Inflammatory macrophage treated with lipopolysaccharide for 4 hours (primary cell): ENCODE data around the gene RMI2.
"Not testable (repeated sequence)": the region's sequence is repeated elsewhere in the genome, so short reads cannot be mapped to it uniquely, and the experiment has no call there.

ENCODE experiments used
- DNase-seq: peaks from one replicate; pipeline ENCODE4 v3.0.0-alpha.2; 2020

RMI2 gene

DNA sequence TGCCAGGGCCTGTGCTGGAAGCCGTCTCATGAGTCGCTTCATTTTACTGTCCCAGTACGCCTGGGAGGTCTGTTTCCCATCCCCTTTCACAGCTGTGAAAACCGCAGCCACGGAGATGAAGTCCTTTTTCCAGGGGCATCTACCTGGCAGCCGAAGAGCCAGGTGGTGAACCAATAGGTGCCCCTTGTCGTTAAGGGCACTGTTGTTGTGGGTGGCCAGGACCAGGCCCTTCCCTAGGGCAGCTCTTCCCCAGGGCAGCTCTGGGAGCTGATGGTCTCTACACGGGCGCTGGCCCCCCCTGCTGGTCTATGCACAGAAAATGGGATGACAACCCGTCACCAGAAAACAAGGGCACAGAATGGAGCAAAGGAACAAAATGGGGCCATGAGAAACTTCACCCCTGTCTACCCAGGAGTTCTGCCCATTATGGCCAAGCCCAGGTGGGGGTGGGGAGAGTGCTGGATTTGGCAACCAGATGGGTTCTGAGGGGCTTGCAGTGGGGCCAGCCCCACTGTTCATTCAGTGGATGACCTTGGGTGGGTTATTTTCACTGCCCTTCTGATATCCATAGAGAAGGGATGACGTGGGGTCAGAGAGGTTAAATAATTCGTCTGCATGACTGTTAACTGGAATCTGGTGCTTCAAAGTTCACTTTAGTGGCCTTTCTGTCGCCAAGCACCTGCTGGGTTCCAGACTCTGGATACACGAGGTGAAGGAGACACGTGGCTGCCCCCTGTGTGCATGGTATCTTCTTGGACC lies 11.5 kb downstream of the RMI2 start:
- peak; percentile 79 for DNase-seq

GRCh38 chr16:11358531-11358930 lies 13.3 kb downstream of the RMI2 start:
- DNase-seq, result no peak

DNA sequence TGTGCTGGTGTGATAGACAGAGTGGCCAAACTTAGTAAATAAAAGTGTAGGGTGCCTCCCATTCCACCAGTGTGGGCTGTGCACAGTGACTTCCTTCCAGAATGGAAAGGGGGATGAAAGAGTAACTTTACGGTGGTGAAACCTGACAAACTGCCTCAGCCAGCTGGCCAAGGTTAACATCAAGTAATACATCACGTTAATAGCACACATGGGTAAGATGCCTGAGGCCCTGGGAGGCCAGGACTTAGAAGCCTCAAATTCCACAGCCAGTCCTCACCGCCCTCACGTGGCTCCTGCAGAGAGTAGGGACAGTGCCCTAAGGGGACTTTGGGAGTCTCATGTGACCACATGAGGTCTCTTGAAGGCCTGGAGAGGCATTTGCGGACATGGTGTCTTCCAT lies 14.1 kb downstream of the RMI2 start:
- no peak for DNase-seq

- no peak for DNase-seq
These were observed 15.5 kb downstream of the RMI2 start for GRCh38 chr16:11360641-11361373.

DNA sequence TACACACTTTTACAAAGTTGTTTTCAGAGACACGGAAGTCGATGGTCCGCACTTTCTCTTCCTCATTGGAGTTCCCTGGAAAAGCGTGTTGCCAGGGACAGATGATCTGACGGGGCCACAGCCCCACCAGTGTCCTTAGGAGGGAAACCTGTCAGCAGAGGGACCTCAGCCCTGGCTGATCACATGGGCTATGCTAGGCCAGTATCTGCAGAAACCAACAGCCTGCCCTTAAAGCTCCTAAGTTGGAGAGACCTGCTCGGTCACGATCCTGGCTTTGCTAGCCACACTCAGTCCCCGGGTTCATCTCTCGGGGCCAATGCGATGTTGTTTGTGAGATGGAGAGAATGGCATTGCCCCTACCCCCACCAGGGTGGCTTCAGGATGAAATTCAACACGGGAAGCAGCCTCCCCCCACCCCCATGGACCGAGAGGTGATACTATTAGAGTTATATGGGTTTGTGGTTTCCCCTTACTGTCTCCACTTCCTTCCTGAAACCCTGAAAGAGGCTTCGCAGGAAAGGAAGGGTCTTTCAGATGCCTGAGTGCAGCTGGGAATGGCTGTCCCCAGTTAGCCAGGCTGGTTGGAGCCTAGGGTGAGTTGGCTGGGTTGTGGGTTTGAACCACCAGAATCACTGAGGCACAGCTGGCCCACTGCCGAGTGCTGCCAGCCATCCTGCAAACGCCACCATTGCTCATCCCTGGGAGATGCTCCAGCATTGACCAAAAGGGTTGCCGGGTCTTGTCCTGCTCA lies 16.6 kb downstream of the RMI2 start:
- DNase-seq, result peak; percentile 83

DNA sequence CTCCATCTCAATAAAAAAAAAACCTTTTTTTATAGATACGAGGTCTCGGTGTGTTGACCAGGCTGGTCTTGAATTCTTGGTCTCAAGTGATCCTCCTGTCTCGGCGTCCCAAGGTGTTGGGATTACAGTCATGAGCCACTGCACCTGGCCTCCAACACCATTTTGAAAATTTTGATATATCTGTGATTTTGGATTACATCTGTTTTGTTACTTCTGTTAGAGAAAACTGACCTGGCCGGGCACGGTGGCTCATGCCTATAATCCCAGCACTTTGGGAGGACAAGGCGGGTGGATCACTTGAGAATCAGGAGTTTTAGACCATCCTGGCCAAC lies 18.6 kb downstream of the RMI2 start:
- no peak for DNase-seq

- peak; percentile 44 for DNase-seq
These were observed 22.2 kb downstream of the RMI2 start for GRCh38 chr16:11367483-11367906.

GRCh38 chr16:11370084-11370931 lies 25.0 kb downstream of the RMI2 start:
- peak; percentile 97 for DNase-seq

GRCh38 chr16:11370932-11371279 lies 25.6 kb downstream of the RMI2 start:
- DNase-seq, result not testable (repeated sequence)

DNA sequence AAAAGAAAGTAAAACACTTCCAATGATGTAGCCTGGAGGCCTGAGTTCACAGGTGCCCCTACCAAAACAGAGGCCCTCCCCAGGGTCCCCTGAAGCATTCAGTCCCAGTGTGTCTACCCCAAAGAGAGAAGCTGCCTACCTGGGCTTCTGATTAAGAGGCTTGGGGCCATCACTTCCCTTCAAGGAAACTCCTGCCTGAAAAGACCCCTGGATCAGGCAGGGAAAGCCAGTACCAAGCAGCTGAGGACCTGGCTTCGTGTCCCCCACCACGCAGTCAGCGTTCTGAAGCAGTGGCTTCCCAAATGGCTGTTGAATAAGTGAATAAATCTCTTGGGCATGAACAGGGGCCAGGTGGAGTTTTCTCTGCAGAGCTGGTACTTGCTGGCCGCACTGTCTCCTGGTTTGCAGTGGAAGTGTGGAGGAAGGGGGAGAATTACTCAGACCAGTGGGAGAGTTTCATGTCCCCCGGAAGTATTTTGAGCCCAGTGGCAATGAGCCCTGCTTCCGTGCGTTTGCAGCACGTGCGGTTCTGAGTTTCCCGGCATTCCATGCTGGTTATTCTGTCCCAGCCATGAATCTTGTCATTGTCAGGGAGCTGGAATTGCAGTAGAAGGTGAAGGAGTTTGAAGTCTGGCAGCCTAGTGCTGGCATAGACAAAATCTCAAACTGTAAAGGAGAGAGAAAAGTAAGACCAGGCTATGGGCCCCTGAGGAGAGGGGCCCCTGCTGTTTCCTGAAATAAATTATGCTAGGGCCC lies 27.0 kb downstream of the RMI2 start:
- DNase-seq, result no peak

DNA sequence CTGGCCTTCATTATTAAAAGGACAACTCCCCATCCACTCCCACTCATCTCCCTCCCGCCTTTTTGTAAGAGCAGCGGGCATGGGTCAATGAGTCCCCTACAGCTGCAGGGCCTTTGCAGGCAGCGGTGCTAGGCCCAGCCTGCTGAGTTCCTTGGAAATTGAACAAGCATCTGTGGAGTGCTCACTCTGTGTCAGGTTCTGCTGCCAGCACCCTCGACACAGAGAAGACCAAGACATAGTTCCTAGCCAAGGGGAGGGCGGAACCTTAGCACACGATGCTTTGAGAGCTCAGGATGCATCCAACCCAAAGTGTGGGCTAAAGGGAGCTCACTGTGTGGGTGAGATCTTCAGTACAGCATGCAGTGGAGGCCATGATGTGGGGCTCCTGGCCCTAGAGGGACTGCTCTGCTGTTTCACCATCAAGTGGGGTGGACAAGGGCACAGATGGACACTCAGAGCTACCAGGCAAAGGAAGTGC lies 27.6 kb downstream of the RMI2 start:
- DNase-seq, result no peak

- no peak for DNase-seq
These were observed 29.0 kb downstream of the RMI2 start for GRCh38 chr16:11374255-11374654.

GRCh38 chr16:11377154-11377553 lies 31.9 kb downstream of the RMI2 start:
- peak; percentile 62 for DNase-seq

DNA sequence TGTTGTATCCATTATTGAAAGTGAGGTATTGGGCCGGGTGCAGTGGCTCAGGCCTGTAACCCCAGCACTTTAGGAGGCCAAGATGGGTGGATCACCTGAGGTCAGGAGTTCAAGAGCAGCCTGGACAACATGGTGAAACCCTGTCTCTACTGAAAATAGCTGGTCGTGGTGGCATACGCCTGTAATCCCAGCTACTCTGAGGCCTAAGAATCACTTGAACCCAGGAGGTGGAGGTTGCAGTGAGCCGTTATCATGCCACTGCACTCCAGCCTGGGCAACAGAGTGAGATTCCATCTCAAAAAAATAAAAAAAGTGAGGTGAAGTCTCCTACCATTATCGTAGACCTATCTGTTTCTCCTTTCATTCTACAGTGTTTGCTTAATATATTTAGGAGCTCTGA lies 33.7 kb downstream of the RMI2 start:
- not testable (repeated sequence) for DNase-seq

- DNase-seq, result peak; percentile 92
These were observed 34.2 kb downstream of the RMI2 start for GRCh38 chr16:11379420-11379819.

DNA sequence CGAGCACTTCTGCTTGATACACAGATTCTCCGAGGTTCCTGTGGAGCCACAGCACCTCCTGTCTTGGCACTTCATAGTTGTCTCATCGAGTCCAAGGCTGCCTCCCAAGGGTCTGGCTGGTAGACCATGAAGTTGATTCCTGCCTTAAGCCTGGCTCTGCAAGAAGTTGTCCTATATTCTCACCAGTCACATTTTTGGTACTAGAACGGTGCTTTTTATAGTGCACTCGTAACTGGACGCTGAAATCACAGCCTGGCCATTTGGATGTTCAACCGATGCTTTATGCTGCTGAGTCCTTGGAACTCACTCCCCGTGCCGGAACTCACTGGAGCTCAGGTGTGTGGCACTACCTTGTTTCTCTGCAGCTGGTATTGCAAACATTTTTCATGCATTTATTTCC lies 35.6 kb downstream of the RMI2 start:
- no peak for DNase-seq

DNA sequence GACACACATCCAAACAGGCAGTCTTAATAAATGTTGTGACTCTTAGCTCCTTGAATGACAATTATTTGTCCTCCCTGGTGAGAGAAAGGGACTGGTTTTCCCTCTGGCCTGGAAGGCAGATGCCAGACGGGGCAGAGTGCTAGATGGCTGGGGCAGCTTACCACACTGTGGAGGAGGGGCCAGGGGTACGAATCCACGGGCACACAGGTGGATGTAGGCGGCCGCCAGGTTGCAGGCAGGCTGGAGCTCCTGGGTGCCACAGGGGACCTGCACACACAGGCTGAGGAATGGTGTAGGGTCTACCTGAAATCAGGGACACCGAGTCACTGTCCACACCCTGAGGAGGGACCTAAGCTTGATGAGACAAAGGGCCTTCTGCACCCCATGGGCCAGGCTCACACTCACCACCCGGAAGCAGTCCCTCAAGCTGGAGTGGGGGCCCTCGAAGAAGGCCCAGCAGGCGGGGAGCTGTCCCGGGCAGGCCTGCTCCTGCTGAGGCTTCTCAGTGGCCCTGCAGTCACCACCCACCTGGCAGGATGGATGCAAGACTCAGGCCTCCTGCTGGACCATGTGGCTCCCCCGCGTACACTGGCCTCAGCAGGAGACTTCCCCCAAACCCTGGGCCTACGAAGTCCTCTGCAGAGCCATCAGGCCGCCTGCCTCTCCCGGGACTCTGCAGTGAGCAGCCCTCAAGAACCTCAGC lies 38.4 kb downstream of the RMI2 start:
- no peak for DNase-seq

GRCh38 chr16:11384184-11384955 lies 39.1 kb downstream of the RMI2 start:
- DNase-seq, result no peak

GRCh38 chr16:11384956-11385586 lies 39.8 kb downstream of the RMI2 start:
- DNase-seq, result no peak

DNA sequence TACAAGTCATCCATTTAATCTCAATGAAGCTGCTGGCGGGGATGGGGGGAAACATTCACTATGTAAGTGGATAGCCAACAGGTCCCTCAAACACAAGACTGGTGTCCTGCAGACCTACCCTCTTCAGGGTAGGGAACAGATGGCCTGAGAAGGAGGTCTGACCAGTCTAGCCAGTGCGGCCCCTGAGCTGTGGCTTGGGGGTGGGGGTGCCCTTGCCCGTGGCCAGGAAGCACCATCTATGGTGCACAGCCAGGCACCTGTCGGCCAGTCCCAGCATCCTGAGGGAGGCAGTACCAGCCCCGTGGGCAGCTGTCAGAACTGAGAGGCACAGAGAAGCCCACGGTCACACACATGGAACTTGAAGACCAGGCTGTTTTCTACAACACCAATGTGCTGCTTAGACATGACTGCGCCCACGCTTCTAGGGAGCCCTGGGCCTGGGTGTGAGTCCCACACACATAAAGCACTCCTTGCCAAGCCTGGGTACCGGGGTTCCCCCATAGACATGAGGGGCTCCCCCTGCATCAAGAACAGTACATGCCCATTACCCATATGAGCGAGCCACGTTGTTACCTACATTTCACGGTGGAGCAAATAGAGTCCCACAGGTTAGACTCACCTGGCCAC lies 40.9 kb downstream of the RMI2 start:
- no peak for DNase-seq
